Left ventricle myocardium inferior (tissue), 1 donor: ENCODE measurements around the gene FOXJ2. TPM values are rescaled to one million over a fixed set of nuclear protein-coding genes. Genes with fewer than 3 reads are reported as not detected.
A peak's percentile ranks its signal among the peaks of the same experiment; 100 is the strongest.

ENCODE experiments used
- DNase-seq: peaks from one replicate; pipeline ENCODE4 v3.0.0-alpha.2; 2020
- H3K27ac ChIP-seq: fragments of 200-600 bp; replicated peaks from 2 replicates; pipeline ENCODE4 v1.8.0; 2021
- H3K27me3 ChIP-seq: fragments of 200-600 bp; 2 replicates; pipeline ENCODE4 v1.8.0; 2021; ENCODE audit warnings: low read depth
- H3K36me3 ChIP-seq: fragments of 200-600 bp; 2 replicates; pipeline ENCODE4 v1.8.0; 2021
- H3K4me1 ChIP-seq: fragments of 200-600 bp; 2 replicates; pipeline ENCODE4 v1.8.0; 2021
- H3K4me3 ChIP-seq: fragments of 200-600 bp; 2 replicates; pipeline ENCODE4 v1.8.0; 2021; ENCODE audit warnings: mild to moderate bottlenecking, moderate library complexity
- H3K9me3 ChIP-seq: fragments of 200-600 bp; replicated peaks from 2 replicates; pipeline ENCODE4 v1.8.0; 2021
- CTCF ChIP-seq: fragments of 200-600 bp; IDR thresholded peaks from 2 replicates; pipeline ENCODE4 v1.8.0; 2021; ENCODE audit warnings: antibody characterized with exemption, mild to moderate bottlenecking, borderline replicate concordance
- intact Hi-C: fragments of 100-400 bp; cut with micrococcal nuclease; formaldehyde crosslinking; loops from one replicate; pipeline ENCODE4 v1.11.0; 2022
- total RNA-seq: library from RNA; stranded (reverse); fragmentation: NEBNext Ultra II Directional; extraction: Animal tissue kit (Norgen Biotek cat#: 25700); gene quantifications from one replicate; pipeline ENCODE4 v1.2.1, GENCODE V29; 2021
- donor health status: DM: no; HTN: yes; CAD: no; lungs with severe emphysema.

Gene FOXJ2
- total RNA-seq, 1 donor from 2014 or later: 22.1 TPM

GRCh38 chr12:8050600-8051250, 18.2 kb downstream of the FOXJ2 start:
- TF ChIP-seq CTCF: no peak
- DNase-seq: no peak
- H3K4me3 ChIP-seq: no peak overlapping the region
- no peaks in the 10 kb centered on the region for H3K9me3 ChIP-seq
- H3K36me3 ChIP-seq: peaks cover 92% of the 10 kb centered on the region
- H3K27ac ChIP-seq: no peak overlapping the region
- intact Hi-C loops: no loop called here
- H3K4me1 ChIP-seq: peaks cover 5% of the 10 kb centered on the region
- no peaks in the 10 kb centered on the region for H3K27me3 ChIP-seq

- intact Hi-C loops: no loop called here
- Histone ChIP-seq H3K27ac (peak overlapping the region; percentile 16), H3K4me1 (peaks cover 5% of the 10 kb centered on the region), H3K9me3 (no peaks in the 10 kb centered on the region), H3K4me3 (no peak overlapping the region), H3K27me3 (no peaks in the 10 kb centered on the region), H3K36me3 (peaks cover 85% of the 10 kb centered on the region)
- peak; percentile 50 for DNase-seq
- no peak for TF ChIP-seq CTCF
Measured at GRCh38 chr12:8052679-8053078, 20.2 kb downstream of the FOXJ2 start.

- no peak overlapping the region for H3K27ac ChIP-seq
- H3K9me3 ChIP-seq: no peaks in the 10 kb centered on the region
- peaks cover 63% of the 10 kb centered on the region for H3K36me3 ChIP-seq
- no peaks in the 10 kb centered on the region for H3K27me3 ChIP-seq
- intact Hi-C loops: no loop called here
- H3K4me1 ChIP-seq: peaks cover 5% of the 10 kb centered on the region
- no peak for DNase-seq
- no peak overlapping the region for H3K4me3 ChIP-seq
- no peak for TF ChIP-seq CTCF
Measured at GRCh38 chr12:8054816-8055215, 22.3 kb downstream of the FOXJ2 start.

- no peak for TF ChIP-seq CTCF
- H3K9me3 ChIP-seq: no peaks in the 10 kb centered on the region
- H3K27ac ChIP-seq: no peak overlapping the region
- peaks cover 4% of the 10 kb centered on the region for H3K4me1 ChIP-seq
- intact Hi-C loops: no loop called here
- H3K4me3 ChIP-seq: no peak overlapping the region
- no peak for DNase-seq
- H3K36me3 ChIP-seq: peaks cover 42% of the 10 kb centered on the region
- H3K27me3 ChIP-seq: no peaks in the 10 kb centered on the region
Measured at GRCh38 chr12:8057306-8057705, 24.8 kb downstream of the FOXJ2 start.

- H3K36me3 ChIP-seq: peaks cover 36% of the 10 kb centered on the region
- no peak for DNase-seq
- no peak overlapping the region for H3K27ac ChIP-seq
- TF ChIP-seq CTCF: no peak
- no peaks in the 10 kb centered on the region for H3K9me3 ChIP-seq
- no peaks in the 10 kb centered on the region for H3K27me3 ChIP-seq
- H3K4me1 ChIP-seq: no peaks in the 10 kb centered on the region
- no peak overlapping the region for H3K4me3 ChIP-seq
- intact Hi-C loops: no loop called here
Measured at GRCh38 chr12:8057839-8058238, 25.3 kb downstream of the FOXJ2 start.
